GM21786 (cell line): ENCODE measurements around the gene CDK8.
"Not testable (repeated sequence)": the region's sequence is repeated elsewhere in the genome, so short reads cannot be mapped to it uniquely, and the experiment has no call there.

Source experiments
- ATAC-seq: cut with Tn5 transposase; IDR thresholded peaks from one replicate; pipeline ENCODE4 v1.9.1; 2021; ENCODE audit not compliant: unreplicated experiment

The CDK8 gene

DNA sequence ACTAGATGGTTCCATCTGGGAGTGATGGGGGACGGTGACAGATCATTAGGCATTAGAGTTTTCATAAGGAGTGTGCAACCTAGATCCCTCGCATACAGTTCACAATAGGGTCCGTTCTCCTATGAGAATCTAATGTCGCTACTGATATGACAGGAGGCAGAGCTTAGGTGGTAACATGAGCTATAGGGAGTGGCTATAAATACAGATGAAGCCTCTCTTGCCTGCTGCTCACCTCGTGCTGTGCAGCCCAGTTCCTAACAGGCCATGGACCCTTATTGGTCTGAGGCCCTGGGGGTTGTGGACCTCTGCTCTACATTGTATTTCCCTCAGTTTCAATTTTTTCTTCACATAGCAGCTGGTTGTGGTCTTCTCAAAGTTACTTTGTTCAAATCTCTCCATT lies 56.5 kb downstream of the CDK8 start:
- no peak for ATAC-seq

DNA sequence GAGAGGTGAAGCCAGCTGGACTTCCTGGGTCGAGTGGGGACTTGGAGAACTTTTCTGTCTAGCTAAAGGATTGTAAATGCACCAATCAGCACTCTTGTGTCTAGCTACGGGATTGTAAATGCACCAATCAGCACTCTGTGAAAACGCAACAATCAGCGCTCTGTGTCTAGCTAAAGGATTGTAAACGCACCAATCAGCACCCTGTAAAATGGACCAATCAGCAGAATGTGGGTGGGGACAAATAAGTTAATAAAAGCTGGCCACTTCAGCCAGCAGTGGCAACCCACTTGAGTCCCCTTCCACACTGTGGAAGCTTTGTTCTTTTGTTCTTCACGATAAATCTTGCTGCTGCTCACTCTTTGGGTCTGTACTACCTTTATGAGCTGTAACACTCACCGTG lies 58.1 kb downstream of the CDK8 start:
- ATAC-seq = not testable (repeated sequence)

DNA sequence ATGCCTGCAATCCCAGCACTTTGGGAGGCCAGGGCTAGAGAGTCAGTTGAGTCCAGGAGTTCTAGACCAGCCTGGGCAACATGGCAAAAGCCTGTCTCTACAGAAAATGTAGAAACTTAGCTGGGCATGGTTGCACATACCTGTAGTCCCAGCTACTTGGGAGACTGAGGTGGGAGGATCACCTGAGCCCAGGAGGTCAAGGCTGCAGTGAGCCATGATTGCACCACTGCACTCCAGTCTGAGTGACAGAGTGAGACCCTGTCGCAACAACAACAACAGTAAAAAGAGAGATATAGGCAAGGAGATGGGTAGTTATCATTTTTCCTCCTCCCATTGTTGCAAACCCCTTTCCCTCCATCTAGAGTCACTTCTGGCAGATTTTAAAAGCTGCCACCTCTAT lies 62.2 kb downstream of the CDK8 start:
- ATAC-seq = not testable (repeated sequence)

DNA sequence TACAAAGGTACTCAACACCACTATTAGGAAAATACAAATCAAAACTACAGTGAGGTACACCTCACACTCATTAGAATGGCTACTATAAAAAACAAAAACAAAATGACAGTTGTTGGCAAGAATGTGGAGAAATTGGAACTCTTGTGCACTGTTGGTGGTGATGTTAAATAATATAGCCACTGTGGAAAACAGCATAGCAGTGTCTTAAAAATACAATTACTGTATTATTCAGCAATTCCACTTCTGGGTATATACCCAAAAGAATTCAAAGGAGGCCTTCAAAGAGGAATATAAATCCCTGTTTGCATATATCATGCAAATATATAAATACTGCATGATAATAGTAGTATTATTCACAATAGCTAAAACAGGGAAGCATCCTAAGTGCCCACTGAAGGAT lies 66.8 kb downstream of the CDK8 start:
- no peak for ATAC-seq

DNA sequence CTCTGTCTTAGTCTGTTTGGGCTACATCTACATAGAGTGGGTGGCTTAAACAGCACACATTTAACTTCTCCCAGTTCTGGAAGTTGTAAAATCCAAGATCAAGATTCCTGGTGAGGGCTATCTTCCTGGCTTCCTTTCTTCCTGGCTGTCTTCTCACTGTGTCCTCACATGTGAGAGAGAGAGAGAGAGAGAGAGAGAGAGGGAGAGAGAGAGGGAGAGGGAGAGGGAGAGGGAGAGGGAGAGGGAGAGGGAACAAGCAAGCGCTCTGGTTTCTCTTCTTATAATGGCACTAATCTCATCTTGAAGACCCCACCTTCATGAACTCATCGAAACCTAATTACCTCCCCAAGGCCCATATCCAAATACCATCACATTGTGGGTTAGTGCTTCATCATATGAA lies 69.2 kb downstream of the CDK8 start:
- no peak for ATAC-seq

DNA sequence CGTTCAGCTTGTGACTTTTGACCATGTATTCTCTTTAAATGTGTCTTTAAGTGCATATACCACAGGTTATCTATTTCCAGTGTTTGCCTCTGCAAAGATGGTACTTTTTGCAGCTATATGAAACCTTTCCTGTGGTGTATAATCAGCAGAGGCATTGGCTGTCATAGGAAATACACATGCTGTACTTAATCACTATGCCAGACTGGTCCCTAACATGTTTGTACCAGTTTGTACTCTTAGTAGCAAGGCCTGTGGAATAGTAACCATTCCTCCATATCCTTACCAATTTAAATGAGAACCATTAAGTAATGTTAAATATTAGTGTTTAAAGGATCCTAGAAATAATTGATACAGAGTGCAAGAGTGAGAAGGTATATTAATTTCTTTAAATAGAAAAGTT lies 69.8 kb downstream of the CDK8 start:
- no peak for ATAC-seq

DNA sequence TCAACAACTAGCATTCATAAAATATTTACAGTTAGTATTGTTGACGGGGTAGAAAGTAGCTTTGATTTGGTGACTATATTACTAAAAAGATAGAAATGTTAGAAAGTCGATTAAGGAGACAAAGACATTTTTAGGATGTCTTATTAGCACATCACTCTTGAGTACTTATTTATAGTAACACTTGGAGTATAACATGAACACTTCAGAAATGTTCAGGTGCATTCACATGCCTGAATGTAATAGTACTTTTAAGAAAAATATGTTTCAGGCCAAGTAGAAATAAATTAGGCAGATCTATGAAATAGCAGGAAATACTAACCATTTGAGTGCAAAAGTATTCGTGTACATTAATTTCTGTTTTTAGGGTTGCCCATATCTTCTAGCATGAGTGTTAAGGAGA lies 70.4 kb downstream of the CDK8 start:
- no peak for ATAC-seq

DNA sequence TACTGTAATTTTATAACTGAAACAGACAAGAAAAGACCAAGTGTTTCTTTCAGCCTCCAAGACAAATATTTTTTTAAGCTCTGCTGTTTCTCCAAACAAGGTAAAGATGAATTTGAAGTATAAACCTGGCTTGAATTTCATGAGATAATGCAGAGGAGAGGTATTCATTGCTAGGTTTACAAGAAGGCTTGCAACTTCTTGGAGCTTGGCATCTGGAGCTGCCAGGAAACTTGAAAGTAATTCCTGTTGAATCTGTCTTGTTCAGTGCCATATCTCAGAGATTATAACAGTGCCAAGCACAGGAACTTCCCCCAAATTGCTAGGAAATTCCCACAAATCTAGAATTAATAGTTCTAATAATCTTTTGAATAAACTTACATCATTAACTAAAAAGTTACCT lies 70.9 kb downstream of the CDK8 start:
- ATAC-seq = no peak

DNA sequence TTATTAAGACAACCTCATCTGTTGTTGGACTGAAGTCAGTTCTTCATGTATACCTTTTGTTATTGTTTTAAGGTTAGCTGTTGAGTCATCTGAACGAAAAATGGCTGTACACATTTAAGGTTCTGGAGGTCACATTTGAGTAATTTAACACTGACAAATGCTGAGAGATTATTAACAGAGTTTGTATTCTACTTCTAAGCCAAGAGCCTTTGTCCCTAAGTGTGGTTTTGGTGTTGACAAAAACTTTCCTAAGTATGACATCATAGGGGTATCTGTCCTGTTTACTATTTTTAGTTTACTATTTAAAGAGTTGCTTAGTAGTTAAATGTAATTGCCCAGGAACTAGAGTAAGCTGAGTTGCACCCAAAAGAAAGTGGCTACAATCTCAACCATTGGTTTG lies 71.9 kb downstream of the CDK8 start:
- peak; percentile 84 for ATAC-seq

DNA sequence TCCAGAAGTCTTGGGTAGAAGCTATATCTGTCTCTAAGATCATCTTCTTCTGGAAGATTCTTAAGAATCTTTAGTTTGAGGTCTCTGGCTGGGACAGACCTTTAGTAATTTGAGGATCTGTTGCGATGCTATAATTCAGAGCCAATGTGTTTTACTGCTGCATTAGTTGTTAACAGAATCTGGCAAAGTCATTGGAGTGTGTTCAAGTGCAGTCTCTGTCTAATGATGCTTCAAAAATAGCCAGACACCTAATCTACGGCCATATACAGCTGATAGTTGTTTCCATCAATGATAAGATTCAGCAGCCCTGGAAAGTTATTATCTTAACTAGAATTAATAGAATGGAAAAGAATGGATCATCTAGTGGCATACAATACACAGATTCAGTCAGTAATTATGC lies 72.6 kb downstream of the CDK8 start:
- ATAC-seq = no peak

DNA sequence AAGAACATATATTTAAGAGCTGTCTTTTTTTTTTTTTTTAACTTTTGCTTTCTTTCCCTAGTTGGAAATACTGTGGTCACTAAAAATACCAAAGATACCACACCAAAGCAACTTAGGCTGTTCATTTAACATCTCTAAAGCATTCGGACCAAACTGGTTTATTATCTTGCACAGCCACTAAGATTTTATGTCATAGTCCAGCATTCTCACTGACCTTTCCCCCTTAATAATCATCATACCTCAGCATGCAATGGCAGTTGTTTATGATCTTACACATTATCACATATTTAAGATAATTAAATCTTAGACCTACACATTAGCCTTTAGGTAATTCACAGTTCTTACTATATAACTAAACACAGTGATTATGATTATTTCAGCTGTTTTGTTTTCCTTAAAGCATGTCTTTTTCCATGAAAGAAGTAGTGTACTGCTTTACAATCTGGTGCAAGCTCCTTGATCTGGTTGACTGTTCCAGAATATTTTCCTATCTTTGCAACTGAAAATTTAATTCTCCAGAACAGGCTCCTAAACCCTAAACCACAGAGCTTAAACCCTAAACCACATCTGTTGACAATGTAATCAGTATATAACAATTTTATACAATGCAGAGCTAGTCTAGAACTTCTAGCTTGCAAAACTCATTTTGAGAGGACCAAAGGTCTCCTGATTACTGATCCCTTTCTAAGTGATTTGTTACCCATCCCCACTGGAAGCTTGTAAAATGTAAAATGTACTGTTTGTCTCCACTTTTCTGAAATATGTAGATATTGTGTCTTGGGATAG lies 74.2 kb downstream of the CDK8 start:
- no peak for ATAC-seq

DNA sequence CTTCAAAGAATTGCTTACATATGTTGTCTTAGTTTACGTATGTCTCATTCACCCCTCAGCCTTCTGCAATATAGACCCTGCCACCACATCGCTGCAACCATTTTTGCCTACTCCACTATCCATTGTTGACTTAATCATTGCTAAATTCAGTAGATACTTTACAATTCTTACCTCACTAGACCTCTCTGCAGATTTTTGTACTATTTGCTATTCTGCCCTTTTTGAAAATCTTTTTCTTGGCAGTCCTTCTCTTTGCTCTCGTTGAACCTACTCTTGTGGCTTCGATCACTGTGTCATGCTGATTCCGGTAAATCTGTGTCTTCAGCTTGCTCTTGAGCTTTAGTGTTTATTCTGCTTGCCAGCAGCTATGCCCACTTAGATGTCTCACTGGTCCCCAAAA lies 81.2 kb downstream of the CDK8 start:
- no peak for ATAC-seq

DNA sequence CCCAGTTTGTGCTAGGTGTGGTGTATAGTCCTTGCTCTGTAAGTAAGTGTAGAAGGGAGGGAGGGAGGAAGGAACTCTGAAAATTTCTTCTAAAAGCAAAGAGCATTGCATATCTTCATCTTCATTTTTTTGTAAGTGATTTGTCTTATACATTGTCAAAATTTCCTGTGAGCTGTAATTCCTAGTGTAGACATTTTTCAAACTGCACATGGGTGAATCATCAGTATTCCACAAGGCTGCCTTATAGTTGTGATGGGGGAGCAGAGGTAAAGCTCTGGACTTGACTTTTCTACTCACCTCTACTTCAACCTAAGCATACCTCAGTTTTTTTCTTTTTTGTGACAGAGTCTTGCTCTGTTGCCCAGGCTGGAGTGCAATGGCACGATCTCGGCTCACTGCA lies 86.9 kb downstream of the CDK8 start:
- no peak for ATAC-seq

DNA sequence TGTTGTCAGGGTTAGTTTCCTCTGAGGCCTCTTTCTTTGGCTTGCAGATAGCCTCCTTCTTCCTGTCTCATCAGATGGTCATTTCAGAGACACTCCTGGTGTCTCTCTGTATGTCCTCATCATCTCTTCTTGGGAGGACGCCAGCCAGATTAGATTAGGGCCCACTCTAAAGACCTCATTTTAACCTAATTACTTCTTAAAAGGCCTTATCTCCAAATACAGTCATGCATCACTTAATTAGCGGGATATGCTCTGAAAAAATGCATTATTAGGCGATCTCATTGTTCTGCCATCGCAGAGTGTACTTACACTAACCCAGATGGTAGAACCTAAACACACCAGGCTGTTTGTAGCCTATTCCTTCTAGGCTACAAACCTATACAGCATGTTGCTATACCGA lies 89.0 kb downstream of the CDK8 start:
- ATAC-seq = no peak

DNA sequence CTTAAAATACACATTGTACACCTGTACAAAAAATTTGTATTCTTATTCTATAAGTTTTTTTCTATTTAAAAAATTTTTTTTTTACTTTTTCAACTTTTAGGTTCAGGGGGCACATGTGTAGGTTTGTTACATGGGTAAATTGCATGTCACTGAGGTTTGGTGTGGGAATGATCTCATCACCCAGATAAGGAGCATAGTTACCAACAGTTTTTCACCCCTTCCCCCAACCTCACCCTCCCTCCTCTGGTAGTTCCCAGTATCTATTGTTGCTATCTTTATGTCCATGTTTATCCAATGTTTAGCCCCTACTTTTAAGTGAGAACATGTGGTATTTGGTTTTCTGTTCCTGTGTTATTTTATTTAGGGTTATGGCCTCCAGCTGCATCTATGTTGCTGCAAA lies 89.9 kb downstream of the CDK8 start:
- no peak for ATAC-seq

DNA sequence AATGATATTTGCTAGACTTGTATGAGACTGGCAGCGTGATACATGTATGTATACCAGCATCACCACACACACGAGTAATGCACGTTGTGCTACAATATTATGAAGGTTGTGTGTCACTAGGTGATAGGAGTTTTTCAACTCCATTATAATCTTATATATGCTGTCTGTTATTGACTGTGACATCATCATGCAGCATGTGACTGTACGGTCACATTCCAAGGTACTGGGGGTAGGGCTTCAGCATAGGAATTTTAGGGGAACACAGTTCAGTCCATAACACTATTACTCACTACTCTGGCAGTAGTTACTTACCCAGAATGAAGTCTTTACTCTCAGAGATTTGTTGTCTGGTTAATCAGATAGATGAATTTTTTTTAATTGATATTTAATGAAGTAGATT lies 91.1 kb downstream of the CDK8 start:
- ATAC-seq = no peak

DNA sequence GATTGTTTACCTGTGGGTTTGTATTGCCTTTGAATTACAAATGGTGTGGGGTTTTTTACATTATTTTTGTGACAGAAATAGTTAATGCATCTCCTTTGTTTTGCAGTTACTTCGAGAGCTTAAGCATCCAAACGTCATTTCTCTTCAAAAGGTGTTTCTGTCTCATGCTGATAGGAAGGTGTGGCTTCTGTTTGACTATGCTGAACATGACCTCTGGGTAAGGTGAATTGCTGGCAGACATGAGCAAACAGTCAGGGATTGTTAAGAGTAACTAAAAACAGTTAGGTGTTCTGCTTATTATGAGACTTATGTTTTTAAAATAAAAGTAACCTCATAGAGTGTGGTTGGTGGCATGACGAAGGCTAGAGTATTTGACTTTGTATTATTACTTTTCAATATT lies 95.0 kb downstream of the CDK8 start:
- ATAC-seq = no peak

DNA sequence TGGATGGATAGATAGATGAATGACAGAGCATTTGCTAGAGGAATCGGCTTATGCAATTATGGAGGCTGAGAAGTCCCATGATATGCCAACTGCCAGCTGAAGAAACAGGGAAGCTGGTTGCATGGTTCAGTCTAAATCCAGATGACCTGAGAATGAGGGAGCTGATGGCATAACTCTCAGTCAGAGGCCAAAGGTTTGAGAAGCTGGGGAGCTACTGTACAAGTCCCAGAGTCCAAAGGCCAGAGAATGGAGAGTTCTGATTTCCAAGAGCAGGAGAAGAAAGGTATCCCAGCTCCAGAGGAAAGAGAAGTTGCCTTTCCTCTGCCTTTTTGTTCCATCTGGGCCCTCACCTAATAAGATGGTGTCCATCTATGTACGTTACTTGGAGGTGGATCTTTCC lies 108.3 kb downstream of the CDK8 start:
- ATAC-seq = no peak

DNA sequence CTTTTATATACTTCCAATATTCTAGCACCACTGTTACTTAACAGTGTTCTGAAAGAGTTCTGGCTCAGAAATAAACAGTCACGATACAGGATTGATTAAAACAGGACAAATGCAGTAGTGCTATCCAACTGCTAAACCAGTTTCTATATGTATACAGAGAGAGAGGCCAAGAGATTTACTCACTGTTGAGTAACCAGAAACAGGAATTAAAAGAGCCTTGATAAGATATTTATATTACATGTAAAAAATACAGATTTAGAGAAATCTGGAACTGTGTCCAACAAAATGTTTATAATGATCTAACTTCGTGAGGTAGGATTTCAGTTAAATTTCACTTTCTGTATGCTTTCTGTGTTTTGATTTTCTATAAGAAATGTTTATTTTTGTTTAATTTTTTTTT lies 116.6 kb downstream of the CDK8 start:
- no peak for ATAC-seq

DNA sequence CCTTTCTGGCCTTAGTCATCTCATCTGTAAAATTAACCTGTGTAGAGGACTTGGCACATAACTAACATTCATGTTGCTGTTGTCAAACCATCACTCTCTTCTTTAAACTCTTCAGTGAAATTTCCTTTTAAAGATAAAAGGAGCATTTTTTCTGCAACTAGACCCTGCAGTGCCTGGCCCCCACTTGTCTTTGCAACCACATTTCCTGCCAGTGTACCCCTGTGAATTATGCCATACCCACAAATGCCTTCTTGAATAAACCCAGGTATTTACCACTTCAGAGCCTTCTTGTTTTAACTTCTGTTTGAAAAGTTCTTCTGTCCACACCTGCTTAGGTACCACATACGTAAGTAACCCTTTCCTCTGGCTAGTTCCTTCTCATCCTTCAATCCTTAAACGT lies 118.8 kb downstream of the CDK8 start:
- ATAC-seq = no peak

DNA sequence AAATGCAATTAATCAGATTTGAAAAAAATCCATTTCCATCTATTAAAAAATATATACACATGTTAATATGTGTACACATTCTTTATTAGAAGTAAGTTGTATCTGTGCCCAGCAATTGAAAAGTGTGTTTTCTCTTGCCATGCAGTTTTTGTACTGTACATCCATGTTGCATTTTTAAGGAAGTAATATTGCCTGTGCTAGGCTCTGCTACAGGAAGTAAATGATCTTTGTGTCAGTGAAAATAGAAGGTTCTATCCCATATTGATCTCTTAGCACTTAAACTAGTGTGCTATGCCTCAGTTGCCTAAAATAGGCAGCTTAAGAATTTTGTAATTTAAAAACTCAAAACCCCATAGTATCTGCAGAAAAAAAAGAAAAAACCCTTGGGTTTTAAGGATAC lies 122.5 kb downstream of the CDK8 start:
- no peak for ATAC-seq

DNA sequence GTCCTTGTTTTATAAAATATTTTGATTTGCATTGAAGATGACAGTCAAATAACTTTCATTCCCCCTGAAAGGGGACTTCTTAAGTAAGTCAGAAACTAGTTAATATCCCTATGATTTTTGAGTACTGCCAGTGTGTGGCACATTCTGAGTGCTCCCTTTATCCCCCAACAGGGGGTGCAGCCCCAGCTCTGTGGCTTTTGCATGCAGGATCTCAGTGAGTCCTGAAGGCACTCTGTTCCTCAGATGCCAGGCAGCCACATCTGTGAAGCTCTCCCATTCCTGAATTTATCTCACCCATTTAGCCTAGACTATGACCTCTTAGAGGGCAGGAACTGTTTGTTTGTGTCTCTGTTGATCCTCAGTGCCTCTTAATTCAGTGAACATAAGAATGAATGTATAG lies 123.1 kb downstream of the CDK8 start:
- no peak for ATAC-seq

DNA sequence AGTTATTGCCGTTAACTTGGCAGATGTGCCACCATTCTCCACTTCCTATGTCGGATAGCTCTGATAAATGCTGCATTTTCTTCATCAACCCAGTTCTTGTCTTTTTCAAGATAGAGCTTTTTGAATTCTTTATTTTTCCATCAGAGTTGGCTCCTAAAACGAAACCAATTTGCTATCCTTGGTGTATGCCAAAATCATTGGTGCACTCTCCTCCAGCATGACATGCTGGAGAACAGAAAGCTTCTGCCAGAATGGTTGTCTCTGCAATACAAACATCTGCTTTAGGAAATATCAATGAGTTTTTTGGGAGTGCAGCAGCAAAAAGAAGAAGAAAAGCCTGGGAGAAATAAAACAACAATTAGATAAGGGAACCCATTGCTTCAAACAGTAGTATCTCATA lies 124.2 kb downstream of the CDK8 start:
- no peak for ATAC-seq
